Measurements from ENCODE around the gene PIK3AP1.

PIK3AP1 gene

GRCh38 chr10:96639899-96640298 is 80.4 kb downstream of the PIK3AP1 start:
- no peak for DNase-seq

- DNase-seq: no peak
These were observed 81.6 kb downstream of the PIK3AP1 start for GRCh38 chr10:96638696-96639095.

- DNase-seq: no peak
These were observed 82.2 kb downstream of the PIK3AP1 start for GRCh38 chr10:96638120-96638519.

- no peak for DNase-seq
These were observed 82.6 kb downstream of the PIK3AP1 start for GRCh38 chr10:96637709-96638108.

GRCh38 chr10:96636551-96636950 is 83.8 kb downstream of the PIK3AP1 start:
- no peak for DNase-seq

GRCh38 chr10:96632974-96633710 is 87.2 kb downstream of the PIK3AP1 start:
- peak; percentile 36 for DNase-seq

- no peak for DNase-seq
These were observed 93.0 kb downstream of the PIK3AP1 start for GRCh38 chr10:96627292-96627691.

- no peak for DNase-seq
These were observed 93.5 kb downstream of the PIK3AP1 start for GRCh38 chr10:96626795-96627194.

GRCh38 chr10:96625173-96625572 is 95.1 kb downstream of the PIK3AP1 start:
- DNase-seq: no peak

GRCh38 chr10:96622013-96622787 is 98.1 kb downstream of the PIK3AP1 start:
- no peak for DNase-seq

GRCh38 chr10:96619796-96620773 is 100.2 kb downstream of the PIK3AP1 start:
- peak; percentile 34 for DNase-seq

GRCh38 chr10:96619120-96619519 is 101.2 kb downstream of the PIK3AP1 start:
- DNase-seq: no peak

- DNase-seq: no peak
These were observed 101.7 kb downstream of the PIK3AP1 start for GRCh38 chr10:96618653-96619052.

GRCh38 chr10:96616961-96617360 is 103.4 kb downstream of the PIK3AP1 start:
- no peak for DNase-seq

GRCh38 chr10:96614515-96614914 is 105.8 kb downstream of the PIK3AP1 start:
- DNase-seq: peak; percentile 61

GRCh38 chr10:96613576-96613975 is 106.7 kb downstream of the PIK3AP1 start:
- no peak for DNase-seq

GRCh38 chr10:96612055-96612830 is 108.1 kb downstream of the PIK3AP1 start:
- DNase-seq: no peak

- no peak for DNase-seq
These were observed 109.5 kb downstream of the PIK3AP1 start for GRCh38 chr10:96610817-96611216.

GRCh38 chr10:96609510-96609909 is 110.8 kb downstream of the PIK3AP1 start:
- DNase-seq: no peak

GRCh38 chr10:96608805-96609204 is 111.5 kb downstream of the PIK3AP1 start:
- no peak for DNase-seq

GRCh38 chr10:96608262-96608661 is 112.1 kb downstream of the PIK3AP1 start:
- DNase-seq: no peak

- DNase-seq: no peak
These were observed 113.4 kb downstream of the PIK3AP1 start for GRCh38 chr10:96606946-96607345.
